GM18498 (cell line): ENCODE data around the gene ZNF511.
A peak's percentile ranks its signal among the peaks of the same experiment; 100 is the strongest.
"Not testable (repeated sequence)": the region's sequence is repeated elsewhere in the genome, so short reads cannot be mapped to it uniquely, and the experiment has no call there.

Experiments used
- ATAC-seq: cut with Tn5 transposase; IDR thresholded peaks from one replicate; pipeline ENCODE4 v1.9.1; 2021; ENCODE audit warnings: mild to moderate bottlenecking, moderate library complexity; ENCODE audit not compliant: unreplicated experiment

Gene ZNF511

GRCh38 chr10:133308421-133309099 is at the start of gene ZNF511, which contains the start of gene TUBGCP2:
Gene ZNF511, plus strand, starts transcription at chr10:133308914. Its CDS starts 30 bp downstream, at chr10:133308944.
Gene TUBGCP2, minus strand, starts transcription at chr10:133308872. Its CDS starts 5,931 bp downstream, at chr10:133302941.
- peak; percentile 83 for ATAC-seq

GRCh38 chr10:133259602-133259989 is 49.1 kb upstream of the ZNF511 start:
- no peak for ATAC-seq

GRCh38 chr10:133260895-133261725 is 47.6 kb upstream of the ZNF511 start:
- peak; percentile 51 for ATAC-seq

- ATAC-seq, result peak; percentile 69
Observed at GRCh38 chr10:133261726-133262325, 46.9 kb upstream of the ZNF511 start.

GRCh38 chr10:133262696-133263095 is 46.0 kb upstream of the ZNF511 start:
- no peak for ATAC-seq

- no peak for ATAC-seq
Observed at GRCh38 chr10:133263674-133264073, 45.0 kb upstream of the ZNF511 start.

- no peak for ATAC-seq
Observed at GRCh38 chr10:133264461-133264860, 44.3 kb upstream of the ZNF511 start.

- not testable (repeated sequence) for ATAC-seq
Observed at GRCh38 chr10:133265052-133265451, 43.7 kb upstream of the ZNF511 start.

GRCh38 chr10:133266056-133266795 is 42.5 kb upstream of the ZNF511 start:
- no peak for ATAC-seq

GRCh38 chr10:133267293-133267692 is 41.4 kb upstream of the ZNF511 start:
- no peak for ATAC-seq

GRCh38 chr10:133267829-133268228 is 40.9 kb upstream of the ZNF511 start:
- ATAC-seq, result no peak

- ATAC-seq, result no peak
Observed at GRCh38 chr10:133268532-133268931, 40.2 kb upstream of the ZNF511 start.

GRCh38 chr10:133269367-133269766 is 39.3 kb upstream of the ZNF511 start:
- no peak for ATAC-seq

GRCh38 chr10:133270204-133270603 is 38.5 kb upstream of the ZNF511 start:
- no peak for ATAC-seq

- ATAC-seq, result no peak
Observed at GRCh38 chr10:133270773-133271297, 37.9 kb upstream of the ZNF511 start.

- ATAC-seq, result no peak
Observed at GRCh38 chr10:133271521-133272300, 37.0 kb upstream of the ZNF511 start.

- no peak for ATAC-seq
Observed at GRCh38 chr10:133272301-133272963, 36.3 kb upstream of the ZNF511 start.

- no peak for ATAC-seq
Observed at GRCh38 chr10:133272964-133273420, 35.7 kb upstream of the ZNF511 start.

- ATAC-seq, result no peak
Observed at GRCh38 chr10:133273534-133274143, 35.1 kb upstream of the ZNF511 start.
